Fibroblast of pulmonary artery (primary cell): ENCODE results near the gene SPNS2.

Experiments used
- DNase-seq: peaks from one replicate; pipeline ENCODE4 v3.0.0-alpha.2; 2010; ENCODE audit warnings: low read depth
- H3K4me3 ChIP-seq: replicated peaks from 2 replicates; pipeline ENCODE4 v1.5.1; 2011; ENCODE audit warnings: low read depth, mild to moderate bottlenecking, control low read depth, low read length, moderate library complexity
- CTCF ChIP-seq: IDR thresholded peaks from 2 replicates; pipeline ENCODE4 v1.5.1; 2011; ENCODE audit warnings: mild to moderate bottlenecking, control low read depth, low read length, inconsistent platforms; ENCODE audit errors: missing control alignments

The SPNS2 gene

GRCh38 chr17:4463818-4464476, 34.7 kb upstream of the SPNS2 start:
- no peak for DNase-seq

GRCh38 chr17:4465786-4466185, 32.9 kb upstream of the SPNS2 start:
- H3K4me3 ChIP-seq: no peak overlapping the region
- TF ChIP-seq CTCF: no peak
- no peak for DNase-seq

More at GRCh38 chr17:4463818-4464476, 34.7 kb upstream of the SPNS2 start:
- H3K4me3 ChIP-seq: no peak overlapping the region
- no peak for TF ChIP-seq CTCF

DNA sequence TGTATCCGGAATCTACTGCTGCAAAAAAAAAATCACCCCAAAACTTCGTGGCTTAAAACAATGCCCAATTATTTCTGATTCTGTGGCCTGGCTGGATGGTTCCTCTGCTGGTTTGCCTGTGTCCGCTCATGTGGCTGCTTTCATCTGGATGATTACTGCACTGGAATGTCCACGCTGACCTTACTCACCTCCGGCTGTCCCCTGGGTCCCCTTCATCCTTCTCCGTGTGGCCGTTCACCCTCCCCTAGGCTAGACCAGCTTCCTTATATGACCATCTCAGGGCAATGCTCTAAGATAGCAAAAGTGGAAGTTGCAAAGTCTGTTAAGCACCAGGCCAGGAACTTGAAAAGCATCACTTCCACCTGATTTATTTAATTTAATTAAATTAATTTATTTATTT, 31.4 kb upstream of the SPNS2 start:
- no peak overlapping the region for H3K4me3 ChIP-seq
- no peak for TF ChIP-seq CTCF
- DNase-seq: no peak

DNA sequence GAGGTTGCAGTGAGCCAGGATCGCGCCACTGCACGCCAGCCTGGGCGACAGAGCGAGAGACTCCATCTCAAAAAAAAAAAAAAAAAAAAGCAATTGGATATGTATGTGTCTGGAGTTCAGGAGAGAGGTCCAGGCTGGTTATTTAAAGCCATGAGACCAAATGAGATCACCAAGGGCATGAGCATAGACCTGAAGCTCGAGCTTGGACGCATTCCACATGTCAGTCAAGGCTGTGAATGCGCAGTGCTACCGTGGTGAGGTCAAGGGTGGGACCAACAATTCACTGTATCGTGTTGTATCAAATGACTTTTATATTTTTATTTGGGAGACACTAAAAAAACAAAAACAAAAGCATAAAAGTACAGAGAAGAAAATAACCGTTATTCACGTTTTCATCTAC, 29.1 kb upstream of the SPNS2 start:
- DNase-seq: no peak
- no peak overlapping the region for H3K4me3 ChIP-seq
- TF ChIP-seq CTCF: no peak

DNA sequence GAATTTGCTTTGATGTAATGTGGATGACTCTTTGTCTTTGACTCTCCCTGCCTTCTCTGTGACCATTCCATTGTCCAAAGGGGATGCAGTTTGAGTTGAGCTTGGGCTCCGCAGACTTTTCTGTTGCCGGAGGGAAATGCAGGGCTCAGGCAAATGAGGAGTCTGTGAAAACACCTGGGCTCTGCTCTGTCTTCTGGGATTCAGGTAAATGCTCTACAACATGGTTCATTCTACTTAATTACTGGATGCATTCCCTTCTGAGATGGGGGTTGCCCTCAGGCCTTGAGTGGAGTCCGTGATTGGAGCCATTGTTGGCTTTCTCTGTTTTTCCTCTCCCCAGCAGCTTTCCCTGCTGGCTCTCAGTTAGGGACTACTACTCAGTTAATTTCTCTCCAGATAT, 26.4 kb upstream of the SPNS2 start:
- no peak for TF ChIP-seq CTCF
- H3K4me3 ChIP-seq: no peak overlapping the region
- no peak for DNase-seq

- no peak for TF ChIP-seq CTCF
- H3K4me3 ChIP-seq: no peak overlapping the region
- DNase-seq: no peak
Observed at GRCh38 chr17:4474093-4474492, 24.6 kb upstream of the SPNS2 start.

GRCh38 chr17:4475001-4475400, 23.7 kb upstream of the SPNS2 start:
- TF ChIP-seq CTCF: no peak
- H3K4me3 ChIP-seq: no peak overlapping the region
- DNase-seq: no peak
